ENCODE data around the gene TSPAN3.

TSPAN3 gene

GRCh38 chr15:77066971-77067690, 3.8 kb downstream of the TSPAN3 start:
- TF ChIP-seq CTCF (IDR thresholded peaks at IDR 0.05; ENCODE audit: borderline replicate concordance, insufficient read depth, low read depth, low read length) = no peak
- no peak overlapping the region for H3K4me3 ChIP-seq (ENCODE audit: low read depth, low read length)

- no peak for TF ChIP-seq CTCF (IDR thresholded peaks at IDR 0.05; ENCODE audit: borderline replicate concordance, insufficient read depth, low read depth, low read length)
- no peak overlapping the region for H3K4me3 ChIP-seq (ENCODE audit: low read depth, low read length)
These were observed 6.2 kb downstream of the TSPAN3 start for GRCh38 chr15:77064539-77065308.

GRCh38 chr15:77064063-77064462, 6.8 kb downstream of the TSPAN3 start:
- TF ChIP-seq CTCF (IDR thresholded peaks at IDR 0.05; ENCODE audit: borderline replicate concordance, insufficient read depth, low read depth, low read length) = no peak

GRCh38 chr15:77063249-77063648, 7.7 kb downstream of the TSPAN3 start:
- no peak overlapping the region for H3K4me3 ChIP-seq (ENCODE audit: low read depth, low read length)
- no peak for TF ChIP-seq CTCF (IDR thresholded peaks at IDR 0.05; ENCODE audit: borderline replicate concordance, insufficient read depth, low read depth, low read length)

More at GRCh38 chr15:77064063-77064462, 6.8 kb downstream of the TSPAN3 start:
- H3K4me3 ChIP-seq (ENCODE audit: low read depth, low read length) = no peak overlapping the region

- H3K4me3 ChIP-seq (ENCODE audit: low read depth, low read length) = no peak overlapping the region
- TF ChIP-seq CTCF (IDR thresholded peaks at IDR 0.05; ENCODE audit: borderline replicate concordance, insufficient read depth, low read depth, low read length) = no peak
These were observed 10.4 kb downstream of the TSPAN3 start for GRCh38 chr15:77060546-77060945.

- no peak for TF ChIP-seq CTCF (IDR thresholded peaks at IDR 0.05; ENCODE audit: borderline replicate concordance, insufficient read depth, low read depth, low read length)
- no peak overlapping the region for H3K4me3 ChIP-seq (ENCODE audit: low read depth, low read length)
These were observed 11.0 kb downstream of the TSPAN3 start for GRCh38 chr15:77059786-77060361.
